Mesothelial cell of epicardium (in vitro differentiated cells): ENCODE measurements around the gene NFKBIL1. TPM values are rescaled to one million over a fixed set of nuclear protein-coding genes. Genes with fewer than 3 reads are reported as not detected.
"Not testable (repeated sequence)": the region's sequence is repeated elsewhere in the genome, so short reads cannot be mapped to it uniquely, and the experiment has no call there.

Experiments
- DNase-seq, 2 experiments: peaks; one replicate each; pipeline ENCODE4 v3.0.0; 2021; ENCODE audit warnings: low spot score in 2 of 2; ENCODE audit not compliant: unreplicated experiment in 2 of 2
- H3K27ac Mint-ChIP-seq: 2 replicates; pipeline ENCODE4 v1.8.0; 2021; ENCODE audit warnings: mixed read lengths
- H3K27me3 Mint-ChIP-seq: 2 replicates; pipeline ENCODE4 v1.8.0; 2021; ENCODE audit warnings: low read depth, mixed read lengths
- H3K36me3 Mint-ChIP-seq: 2 replicates; pipeline ENCODE4 v1.8.0; 2021; ENCODE audit warnings: mixed read lengths
- H3K4me1 Mint-ChIP-seq: 2 replicates; pipeline ENCODE4 v1.8.0; 2021; ENCODE audit warnings: mixed read lengths
- H3K4me3 Mint-ChIP-seq: 2 replicates; pipeline ENCODE4 v1.8.0; 2021; ENCODE audit warnings: mild to moderate bottlenecking, moderate library complexity, mixed read lengths
- H3K9me3 Mint-ChIP-seq: 2 replicates; pipeline ENCODE4 v1.8.0; 2021; ENCODE audit warnings: mixed read lengths
- CTCF ChIP-seq: fragments of 200-600 bp; sonication (generic); IDR thresholded peaks from one replicate; pipeline ENCODE4 v1.5.0; 2021; ENCODE audit warnings: antibody characterized with exemption; ENCODE audit not compliant: unreplicated experiment
- total RNA-seq: library from RNA; stranded (reverse); gene quantifications from 3 replicates; pipeline ENCODE4 v1.2.1, GENCODE V29; 2021

NFKBIL1 gene
- total RNA-seq, 1 donor from 2014 or later = 27.7 TPM

- Mint-ChIP-seq H3K4me1 (peaks cover 10% of the 10 kb centered on the region), H3K9me3 (no peaks in the 10 kb centered on the region), H3K4me3 (no peak overlapping the region), H3K27me3 (peaks cover 10% of the 10 kb centered on the region), H3K27ac (no peak overlapping the region), H3K36me3 (no peaks in the 10 kb centered on the region)
- DNase-seq = no peak
- peak; percentile 43 for TF ChIP-seq CTCF
Observed at GRCh38 chr6:31585491-31585890, 38.1 kb downstream of the NFKBIL1 start.

GRCh38 chr6:31586008-31586407 lies 38.6 kb downstream of the NFKBIL1 start, which contains the start of gene LST1:
Gene LST1 (plus strand): TSS chr6:31586277. CDS start chr6:31587300, 1,023 bp downstream.
- Mint-ChIP-seq H3K36me3 (no peaks in the 10 kb centered on the region), H3K4me3 (no peak within 1 kb of the TSS), H3K4me1 (peaks cover 9% of the 10 kb centered on the region), H3K27ac (no peak within 1 kb of the TSS), H3K27me3 (peaks cover 10% of the 10 kb centered on the region), H3K9me3 (no peaks in the 10 kb centered on the region)
- no peak for TF ChIP-seq CTCF
- DNase-seq = no peak

GRCh38 chr6:31586599-31587281 lies 39.3 kb downstream of the NFKBIL1 start:
- Mint-ChIP-seq H3K27ac (no peak overlapping the region), H3K36me3 (no peaks in the 10 kb centered on the region), H3K27me3 (peaks cover 10% of the 10 kb centered on the region), H3K4me1 (peaks cover 2% of the 10 kb centered on the region), H3K9me3 (no peaks in the 10 kb centered on the region), H3K4me3 (no peak overlapping the region)
- no peak for TF ChIP-seq CTCF
- no peak for DNase-seq

- H3K27ac Mint-ChIP-seq = no peak overlapping the region
- TF ChIP-seq CTCF = no peak
- H3K27me3 Mint-ChIP-seq = peaks cover 8% of the 10 kb centered on the region
- no peaks in the 10 kb centered on the region for H3K4me1 Mint-ChIP-seq
- H3K9me3 Mint-ChIP-seq = no peaks in the 10 kb centered on the region
- DNase-seq = no peak
- no peak overlapping the region for H3K4me3 Mint-ChIP-seq
- H3K36me3 Mint-ChIP-seq = no peaks in the 10 kb centered on the region
Observed at GRCh38 chr6:31587791-31588777, 40.7 kb downstream of the NFKBIL1 start.

- Mint-ChIP-seq H3K36me3 (no peaks in the 10 kb centered on the region), H3K27ac (no peak overlapping the region), H3K4me3 (no peak overlapping the region), H3K27me3 (peaks cover 8% of the 10 kb centered on the region), H3K9me3 (no peaks in the 10 kb centered on the region), H3K4me1 (no peaks in the 10 kb centered on the region)
- no peak for DNase-seq
- TF ChIP-seq CTCF = no peak
Observed at GRCh38 chr6:31588871-31589650, 41.7 kb downstream of the NFKBIL1 start.

GRCh38 chr6:31590691-31591090 lies 43.3 kb downstream of the NFKBIL1 start:
- H3K36me3 Mint-ChIP-seq, H3K4me3 Mint-ChIP-seq, H3K9me3 Mint-ChIP-seq, DNase-seq, H3K4me1 Mint-ChIP-seq, H3K27me3 Mint-ChIP-seq, H3K27ac Mint-ChIP-seq: not testable (repeated sequence)
